Upper lobe of left lung (tissue), 6 donors: Measurements from ENCODE around the gene CCNA2. TPM values are rescaled to one million over a fixed set of nuclear protein-coding genes. Genes with fewer than 3 reads are reported as not detected.

Experiments
- total RNA-seq, 6 donors: library from RNA; depleted of rRNA in 4 of 6; stranded (reverse); fragments of >200 nt in 4 of 6; gene quantifications; one replicate each; pipeline versions ENCODE4 v1.1.0 to v1.2.1, GENCODE V29; 2016 to 2021
- donor health status: DM: no; HTN: no; CAD: no; lungs with moderate emphysema.
- donor health status: DM: no; HTN: yes; CAD: no; lungs with severe emphysema.

CCNA2 gene
- total RNA-seq, 6 donors from 2014 or later = 1.4 to 4.2 (median 2.5) TPM

Other genes starting within 250 kb of the CCNA2 start
- gene ANXA5, start 126.9 kb downstream of the CCNA2 start, total RNA-seq = 100 to 1,000 TPM; 156 to 446 (median 301) TPM
- gene SMIM43, start 58.7 kb downstream of the CCNA2 start, total RNA-seq = not detected
- 10 to 100 TPM; 10.1 to 40.9 (median 17.4) TPM for gene EXOSC9, start 22.6 kb downstream of the CCNA2 start, total RNA-seq
- gene BBS7, start 46.6 kb upstream of the CCNA2 start, total RNA-seq = 10 to 100 TPM in 3 of 6 donors, 1 to 10 TPM in 3; 7.3 to 13.2 (median 9.9) TPM
- gene TRPC3, start 128.2 kb upstream of the CCNA2 start, total RNA-seq = 1 to 10 TPM in 4 of 6 donors, under 1 TPM in 2; 0.77 to 9.4 (median 1.4) TPM